Activated CD4-positive, alpha-beta T cell treated with anti-CD3 and anti-CD28 coated beads, Interleukin-2, amount 50 U/mL, for 24 hours (primary cell): ENCODE data around the gene GLCE.
"Not testable (repeated sequence)": the region's sequence is repeated elsewhere in the genome, so short reads cannot be mapped to it uniquely, and the experiment has no call there.

Experiments
- DNase-seq, 2 donors: peaks; one replicate each; pipeline ENCODE4 v3.0.0-alpha.2; 2020; ENCODE audit warnings: low read depth in 1 of 2, low spot score in 1 of 2

The GLCE gene

GRCh38 chr15:69158843-69159240 lies 1.6 kb upstream of the GLCE start:
- DNase-seq, result no peak

- no peak for DNase-seq
Measured at GRCh38 chr15:69159805-69160140, 662 bp upstream of the GLCE start.

- DNase-seq, result peak in 1 of 2 donors; percentile 6
Measured at GRCh38 chr15:69161079-69161877, 843 bp downstream of the GLCE start.

- no peak for DNase-seq
Measured at GRCh38 chr15:69161878-69162213, 1.4 kb downstream of the GLCE start.

- no peak for DNase-seq
Measured at GRCh38 chr15:69163141-69163669, 2.8 kb downstream of the GLCE start.

- no peak for DNase-seq
Measured at GRCh38 chr15:69164807-69165636, 4.6 kb downstream of the GLCE start.

GRCh38 chr15:69165637-69166025 lies 5.2 kb downstream of the GLCE start:
- DNase-seq, result no peak

GRCh38 chr15:69167218-69167846 lies 6.9 kb downstream of the GLCE start:
- DNase-seq, result no peak

- not testable (repeated sequence) for DNase-seq
Measured at GRCh38 chr15:69168361-69168760, 7.9 kb downstream of the GLCE start.

GRCh38 chr15:69169540-69169939 lies 9.1 kb downstream of the GLCE start:
- DNase-seq, result not testable (repeated sequence)

- DNase-seq, result no peak
Measured at GRCh38 chr15:69170597-69170996, 10.2 kb downstream of the GLCE start.

- DNase-seq, result no peak
Measured at GRCh38 chr15:69172847-69173246, 12.4 kb downstream of the GLCE start.

- no peak for DNase-seq
Measured at GRCh38 chr15:69175536-69175935, 15.1 kb downstream of the GLCE start.

- DNase-seq, result no peak
Measured at GRCh38 chr15:69181424-69181823, 21.0 kb downstream of the GLCE start.

- no peak for DNase-seq
Measured at GRCh38 chr15:69185216-69185615, 24.8 kb downstream of the GLCE start.

- DNase-seq, result no peak
Measured at GRCh38 chr15:69185706-69186105, 25.3 kb downstream of the GLCE start.

GRCh38 chr15:69189157-69189556 lies 28.7 kb downstream of the GLCE start:
- no peak for DNase-seq

- DNase-seq, result no peak
Measured at GRCh38 chr15:69190091-69190490, 29.7 kb downstream of the GLCE start.

GRCh38 chr15:69190504-69190903 lies 30.1 kb downstream of the GLCE start:
- DNase-seq, result no peak

GRCh38 chr15:69194025-69194827 lies 33.8 kb downstream of the GLCE start:
- DNase-seq, result no peak

GRCh38 chr15:69194854-69195253 lies 34.4 kb downstream of the GLCE start:
- no peak for DNase-seq
